ENCODE results near the gene NOL11.
"Not testable (repeated sequence)": the region's sequence is repeated elsewhere in the genome, so short reads cannot be mapped to it uniquely, and the experiment has no call there.

Gene NOL11

DNA sequence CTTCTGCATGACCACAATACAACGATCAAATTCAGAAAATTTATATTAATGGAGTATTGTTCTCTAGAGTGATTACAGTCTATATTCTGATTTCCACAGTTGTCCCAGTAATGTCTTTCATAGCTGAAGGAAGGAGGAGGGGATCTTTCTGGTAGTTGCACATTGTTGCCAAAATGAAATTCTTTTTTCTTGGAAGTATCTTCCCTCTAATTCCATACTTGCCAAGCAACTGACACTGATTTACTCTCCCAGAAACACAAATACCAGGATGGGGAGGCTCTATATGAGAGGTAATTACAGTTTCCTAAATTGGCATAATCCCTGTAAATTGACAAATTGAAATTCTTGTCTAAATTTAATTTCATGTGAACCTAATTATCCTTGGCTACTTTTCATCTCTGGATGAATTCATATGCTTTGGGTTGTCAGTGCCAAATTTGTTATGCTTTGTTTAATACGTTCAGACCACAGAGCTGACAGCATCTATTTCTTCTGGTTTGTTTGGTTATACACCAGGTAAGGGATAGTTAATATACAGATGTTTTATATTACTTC lies 30.0 kb downstream of the NOL11 start:
- Histone ChIP-seq H3K9ac (no peak overlapping the region), H3K4me2 (peak overlapping the region; percentile 42), H3K36me3 (peaks cover 94% of the 10 kb centered on the region)

DNA sequence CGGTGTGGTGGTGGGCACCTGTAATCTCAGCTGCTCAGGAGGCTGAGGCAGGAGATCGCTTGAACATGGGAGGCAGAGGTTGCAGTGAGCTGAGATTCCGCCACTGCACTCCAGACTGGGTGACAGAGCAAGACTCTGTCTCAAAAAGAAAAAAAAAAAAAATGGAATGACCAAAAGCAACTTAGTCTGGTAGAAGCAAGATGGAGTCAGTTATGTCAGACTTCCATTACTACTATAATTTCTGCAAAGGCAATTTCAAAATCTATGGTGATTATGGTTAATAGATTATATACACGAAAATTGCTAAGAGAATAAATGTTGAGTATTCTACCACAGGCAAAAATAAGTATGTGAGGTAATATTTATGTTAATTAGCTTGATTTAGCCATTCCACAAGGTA lies 32.3 kb downstream of the NOL11 start:
- TF ChIP-seq Cebpa-rat (IDR thresholded peaks at IDR 0.05): no peak
- Histone ChIP-seq H3K4me2 (no peak overlapping the region), H3K4me3 (no peak overlapping the region), H3K9me3 (peaks cover 31% of the 10 kb centered on the region), H3K27me3 (no peaks in the 10 kb centered on the region), H4K20me1 (no peaks in the 10 kb centered on the region), H3K27ac (no peak overlapping the region), H3K4me1 (peaks cover 25% of the 10 kb centered on the region), H3K36me3 (peaks cover 90% of the 10 kb centered on the region), H3K9ac (no peak overlapping the region)

More for the DNA sequence above, 30.0 kb downstream of the NOL11 start:
- no peaks in the 10 kb centered on the region for H4K20me1 ChIP-seq
- H3K27me3 ChIP-seq: no peaks in the 10 kb centered on the region
- no peak for TF ChIP-seq Cebpa-rat (IDR thresholded peaks at IDR 0.05)
- peaks cover 25% of the 10 kb centered on the region for H3K4me1 ChIP-seq
- peak overlapping the region; percentile 12 for H3K27ac ChIP-seq
- H3K9me3 ChIP-seq: peaks cover 31% of the 10 kb centered on the region
- no peak overlapping the region for H3K4me3 ChIP-seq

DNA sequence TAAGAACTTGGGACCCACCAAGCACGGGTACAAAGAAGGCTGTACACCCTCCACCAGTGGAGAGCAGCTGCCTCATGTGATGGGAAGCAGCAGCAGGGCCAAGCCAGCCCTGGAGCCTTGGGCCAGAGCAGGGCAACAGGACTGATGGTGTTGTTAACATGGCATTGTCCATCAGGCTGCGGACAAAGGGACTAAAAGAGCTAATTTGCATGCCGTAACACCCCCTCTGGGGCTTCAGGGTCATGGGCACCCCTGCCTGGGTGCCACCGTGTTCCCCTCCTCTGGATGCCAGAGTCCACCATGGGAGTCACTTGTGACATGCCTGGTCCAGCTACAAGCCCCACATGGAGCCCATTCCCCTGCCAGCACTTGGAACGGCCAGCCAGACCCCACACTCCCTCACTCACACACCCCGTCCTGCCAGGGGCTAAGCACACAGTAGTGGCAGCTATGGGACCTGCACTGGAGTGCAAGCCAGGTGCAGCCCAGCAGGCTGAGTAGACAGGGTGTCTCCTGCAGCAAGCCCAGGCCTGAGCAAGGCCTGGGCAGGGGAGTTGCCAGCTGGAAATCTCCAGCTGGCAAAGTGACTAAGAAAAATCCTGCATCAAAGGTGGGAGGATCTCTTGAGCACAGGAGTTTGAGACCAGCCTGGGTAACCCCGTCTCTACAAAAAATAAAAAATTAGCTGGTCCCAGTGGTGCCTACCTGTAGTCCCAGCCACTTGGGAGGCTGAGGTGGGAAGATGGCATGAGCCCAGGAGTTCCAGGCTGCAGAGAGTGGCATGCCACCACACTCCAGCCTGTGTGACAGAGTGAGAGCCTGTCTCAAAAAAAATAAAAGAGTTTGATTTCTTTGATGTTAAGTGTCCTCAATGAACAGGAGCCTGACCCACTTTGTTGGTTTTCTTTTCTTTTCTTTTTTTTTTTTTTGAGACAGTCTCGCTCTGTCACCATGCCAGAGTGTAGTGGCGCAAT lies 33.7 kb downstream of the NOL11 start:
- Histone ChIP-seq H3K27ac (no peak overlapping the region), H3K9ac (no peak overlapping the region), H3K4me3 (no peak overlapping the region), H3K4me2 (no peak overlapping the region), H3K9me3 (peaks cover 36% of the 10 kb centered on the region), H4K20me1 (no peaks in the 10 kb centered on the region), H3K4me1 (peaks cover 22% of the 10 kb centered on the region), H3K36me3 (peaks cover 88% of the 10 kb centered on the region), H3K27me3 (no peaks in the 10 kb centered on the region)
- TF ChIP-seq Cebpa-rat (IDR thresholded peaks at IDR 0.05): no peak

DNA sequence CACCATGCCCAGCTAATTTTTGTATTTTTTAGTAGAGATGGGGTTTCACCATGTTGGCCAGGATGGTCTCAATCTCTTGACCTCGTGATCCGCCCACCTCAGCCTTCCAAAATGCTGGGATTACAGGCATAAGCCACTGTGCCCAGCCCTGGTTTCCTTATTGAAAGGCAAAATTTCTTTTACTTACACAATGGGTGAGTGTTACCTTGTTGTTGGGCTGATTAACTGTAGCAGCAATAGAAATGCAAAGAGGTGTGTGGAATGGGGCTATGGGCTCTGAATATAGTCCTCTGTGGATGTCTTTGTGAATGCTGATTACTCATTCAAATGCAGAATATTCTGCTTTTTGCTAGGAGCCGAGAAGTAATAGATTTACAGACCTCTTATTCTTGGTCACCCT lies 34.4 kb downstream of the NOL11 start:
- H4K20me1 ChIP-seq, H3K4me2 ChIP-seq, H3K27me3 ChIP-seq, H3K9ac ChIP-seq, H3K4me3 ChIP-seq, H3K27ac ChIP-seq: not testable (repeated sequence)
- H3K36me3 ChIP-seq: peaks cover 85% of the 10 kb centered on the region
- peaks cover 14% of the 10 kb centered on the region; the same call in 1 of the 2 replicates for H3K4me1 ChIP-seq
- H3K9me3 ChIP-seq: peaks cover 36% of the 10 kb centered on the region

DNA sequence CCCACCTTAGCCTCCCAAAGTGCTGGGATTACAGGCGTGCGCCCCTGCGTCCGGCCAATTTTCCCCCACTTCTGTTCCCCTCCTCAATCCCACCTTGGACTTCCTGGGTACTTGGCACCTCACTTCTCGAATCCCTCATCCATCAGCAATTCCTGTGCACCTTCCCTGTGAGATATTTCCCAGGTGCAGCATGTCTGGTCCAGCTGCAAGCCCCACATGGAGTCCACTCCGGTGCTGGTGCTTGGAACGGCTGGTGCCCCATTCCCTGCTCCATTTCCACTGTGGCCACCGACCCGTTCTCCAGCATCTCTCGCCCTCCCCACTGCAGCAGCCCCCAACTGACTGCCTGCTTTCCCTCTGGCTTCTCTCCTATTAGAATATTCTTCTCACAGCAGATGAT lies 35.3 kb downstream of the NOL11 start:
- Histone ChIP-seq H3K9me3 (peaks cover 36% of the 10 kb centered on the region), H3K9ac (no peak overlapping the region), H3K36me3 (peaks cover 76% of the 10 kb centered on the region), H3K4me3 (no peak overlapping the region), H3K4me2 (no peak overlapping the region), H4K20me1 (no peaks in the 10 kb centered on the region), H3K27ac (no peak overlapping the region), H3K4me1 (peaks cover 5% of the 10 kb centered on the region; the same call in 1 of the 2 replicates), H3K27me3 (no peaks in the 10 kb centered on the region)
- no peak for TF ChIP-seq Cebpa-rat (IDR thresholded peaks at IDR 0.05)

DNA sequence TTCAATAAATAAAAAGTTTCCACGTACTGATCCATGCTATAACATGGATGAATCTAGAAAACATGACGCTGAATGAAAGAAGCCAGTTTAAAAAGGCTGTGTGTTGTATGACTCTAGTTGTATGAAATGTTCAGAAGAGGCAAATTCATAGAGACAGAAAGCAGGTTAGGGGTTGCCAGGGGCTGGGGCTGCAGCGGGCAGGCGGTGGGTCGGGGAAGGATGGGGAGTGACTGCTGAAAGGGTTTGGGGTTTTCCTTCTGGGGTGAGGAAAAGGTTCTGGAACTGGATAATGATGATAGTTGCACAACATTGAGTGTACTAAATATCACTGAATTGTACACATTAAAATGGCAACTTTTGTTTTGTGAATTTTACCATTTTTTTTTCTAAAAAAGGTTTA lies 36.3 kb downstream of the NOL11 start:
- H3K4me3 ChIP-seq: no peak overlapping the region
- peaks cover 28% of the 10 kb centered on the region for H3K9me3 ChIP-seq
- no peak for TF ChIP-seq Cebpa-rat (IDR thresholded peaks at IDR 0.05)
- H3K9ac ChIP-seq: no peak overlapping the region
- no peaks in the 10 kb centered on the region for H4K20me1 ChIP-seq
- no peaks in the 10 kb centered on the region for H3K4me1 ChIP-seq
- no peak overlapping the region for H3K4me2 ChIP-seq
- H3K27me3 ChIP-seq: no peaks in the 10 kb centered on the region
- H3K27ac ChIP-seq: no peak overlapping the region
- peaks cover 66% of the 10 kb centered on the region for H3K36me3 ChIP-seq

DNA sequence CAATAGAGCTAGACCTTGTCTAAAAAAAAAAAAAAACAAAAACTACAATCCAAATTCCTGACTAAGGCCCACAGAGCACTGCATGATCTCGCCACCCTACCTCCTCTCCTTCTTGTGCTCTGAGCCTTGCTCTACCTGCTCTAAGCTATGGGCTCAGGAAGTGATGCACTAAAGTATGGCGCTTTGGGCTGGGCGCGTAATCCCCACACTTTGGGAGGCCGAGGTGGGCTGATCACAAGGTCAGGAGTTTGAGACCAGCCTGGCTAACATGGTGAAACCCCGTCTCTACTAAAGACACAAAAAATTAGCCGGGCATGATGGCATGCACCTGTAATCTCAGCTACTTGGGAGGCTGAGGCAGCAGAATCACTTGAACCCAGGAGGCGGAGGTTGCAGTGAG lies 37.0 kb downstream of the NOL11 start:
- not testable (repeated sequence) for H3K4me3 ChIP-seq, H3K4me1 ChIP-seq
- H3K9me3 ChIP-seq: peaks cover 21% of the 10 kb centered on the region

DNA sequence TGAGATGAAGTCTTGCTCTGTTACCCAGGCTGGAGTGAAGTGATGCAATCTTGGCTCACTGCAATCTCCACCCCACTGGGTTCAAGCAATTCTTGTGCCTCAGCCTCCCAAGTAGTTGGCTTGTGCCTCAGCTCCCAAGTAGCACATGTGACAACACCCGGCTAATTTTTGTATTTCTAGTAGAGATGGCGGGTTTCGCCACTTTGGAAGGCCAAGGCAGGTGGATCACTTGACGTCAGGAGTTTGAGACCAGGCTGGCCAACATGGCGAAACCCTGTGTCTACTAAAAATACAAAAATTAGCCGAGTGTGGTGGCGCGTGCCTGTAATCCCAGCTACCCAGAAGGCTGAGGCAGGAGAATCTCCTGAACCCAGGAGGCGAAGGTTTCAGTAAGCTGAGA lies 39.0 kb downstream of the NOL11 start:
- H3K9ac ChIP-seq, H3K4me1 ChIP-seq, H3K4me2 ChIP-seq, H3K27me3 ChIP-seq, H3K9me3 ChIP-seq, H3K27ac ChIP-seq, H3K4me3 ChIP-seq, H4K20me1 ChIP-seq: not testable (repeated sequence)
- H3K36me3 ChIP-seq: peaks cover 39% of the 10 kb centered on the region

More for the DNA sequence above, 37.0 kb downstream of the NOL11 start:
- not testable (repeated sequence) for H4K20me1 ChIP-seq, H3K27ac ChIP-seq, H3K4me2 ChIP-seq, H3K27me3 ChIP-seq, H3K9ac ChIP-seq
- peaks cover 60% of the 10 kb centered on the region for H3K36me3 ChIP-seq

DNA sequence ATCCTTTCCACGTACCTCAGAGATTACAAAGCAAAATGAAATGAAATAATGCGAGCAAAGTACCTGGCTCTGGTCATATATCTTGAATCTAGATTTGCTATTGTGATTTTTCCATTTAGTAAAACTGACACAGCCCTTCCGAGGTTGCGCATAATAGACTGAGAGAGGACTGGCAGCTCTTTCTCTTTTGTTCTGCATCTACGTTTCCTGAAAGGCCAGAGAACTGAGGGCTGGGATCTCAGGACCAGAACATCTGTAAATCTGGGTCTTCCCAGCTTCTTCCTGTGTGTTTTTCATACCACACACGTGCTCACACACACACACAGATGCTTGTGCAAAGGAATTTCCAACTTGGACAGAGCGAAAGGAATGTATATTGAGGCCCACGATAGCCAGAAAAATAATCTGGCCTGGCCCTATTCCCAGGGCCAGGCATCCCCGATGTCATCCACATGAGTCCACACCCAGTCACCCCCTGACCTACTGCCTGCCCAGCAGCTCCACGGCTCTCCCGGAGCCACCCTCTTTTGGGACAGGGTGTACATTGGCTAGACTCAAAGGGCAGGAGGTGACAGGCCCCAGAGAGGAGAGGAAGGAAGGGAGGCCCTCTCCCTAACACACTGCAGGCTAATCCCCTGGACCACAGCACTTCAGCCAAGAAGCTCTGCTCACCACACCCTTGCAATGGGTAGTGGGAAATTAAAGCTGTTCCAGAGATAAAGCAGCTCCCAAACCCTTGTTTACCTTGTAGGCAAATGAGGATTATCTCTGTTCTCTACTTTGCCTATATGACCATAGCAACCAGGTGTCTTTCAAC lies 41.8 kb downstream of the NOL11 start:
- H3K9me3 ChIP-seq: peaks cover 5% of the 10 kb centered on the region; the same call in 1 of the 2 replicates
- no peak overlapping the region for H3K4me3 ChIP-seq
- no peaks in the 10 kb centered on the region for H3K27me3 ChIP-seq
- no peaks in the 10 kb centered on the region for H4K20me1 ChIP-seq
- peaks cover 27% of the 10 kb centered on the region for H3K36me3 ChIP-seq
- H3K4me2 ChIP-seq: no peak overlapping the region
- no peak for TF ChIP-seq Cebpa-rat (IDR thresholded peaks at IDR 0.05)
- no peaks in the 10 kb centered on the region for H3K4me1 ChIP-seq
- H3K9ac ChIP-seq: no peak overlapping the region
- no peak overlapping the region for H3K27ac ChIP-seq

DNA sequence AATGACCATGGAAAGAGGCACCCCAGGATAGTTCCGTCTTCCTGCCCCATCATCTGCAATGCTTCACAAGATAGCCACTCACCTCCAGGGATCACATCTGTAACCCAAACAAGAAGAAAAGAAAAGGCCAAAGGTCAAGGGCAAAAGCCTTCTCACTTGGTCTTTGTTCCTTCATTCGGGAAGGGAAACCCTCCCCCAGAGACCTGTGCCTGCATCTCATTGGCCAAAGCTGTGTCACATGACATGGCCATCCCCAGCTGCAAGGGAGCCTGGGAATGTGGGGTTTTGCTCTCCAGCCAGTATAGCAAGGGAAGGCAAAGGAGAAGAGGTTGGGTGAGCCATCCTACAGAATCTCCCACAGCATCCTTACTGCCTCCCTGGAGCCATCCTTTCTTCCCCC lies 47.9 kb downstream of the NOL11 start:
- H3K4me3 ChIP-seq: no peak overlapping the region
- TF ChIP-seq Cebpa-rat (IDR thresholded peaks at IDR 0.05): no peak
- H3K27me3 ChIP-seq: no peaks in the 10 kb centered on the region
- no peak overlapping the region for H3K4me2 ChIP-seq
- no peaks in the 10 kb centered on the region for H3K9me3 ChIP-seq
- peaks cover 16% of the 10 kb centered on the region; the same call in 1 of the 2 replicates for H3K36me3 ChIP-seq
- H4K20me1 ChIP-seq: no peaks in the 10 kb centered on the region
- no peak overlapping the region for H3K9ac ChIP-seq
- peaks cover 11% of the 10 kb centered on the region for H3K4me1 ChIP-seq
- H3K27ac ChIP-seq: no peak overlapping the region
